ENCODE measurements around the gene LAIR2.

Gene LAIR2

GRCh38 chr19:54459282-54460229 is 43.1 kb upstream of the LAIR2 start:
- TF ChIP-seq SPI1 (IDR thresholded peaks at IDR 0.05; ENCODE audit: low read depth, low read length) (no peak), POU2F2 (IDR thresholded peaks at IDR 0.05; ENCODE audit: low read depth, low read length) (no peak), PAX5 (IDR thresholded peaks at IDR 0.05; ENCODE audit: insufficient read depth, low read length, severe bottlenecking) (no peak), TAF1 (IDR thresholded peaks at IDR 0.05; ENCODE audit: low read depth, low read length) (no peak), POLR2AphosphoS5 (IDR thresholded peaks at IDR 0.05; ENCODE audit: low read depth, low read length) (no peak), POLR2A (IDR thresholded peaks at IDR 0.05; ENCODE audit: low read depth, low read length) (no peak)
- FAIRE-seq, result no peak

GRCh38 chr19:54460230-54461005 is 42.2 kb upstream of the LAIR2 start:
- FAIRE-seq (no peak), DNase-seq (ENCODE audit: insufficient read length, low spot score) (no peak)
- TF ChIP-seq POLR2AphosphoS5 (IDR thresholded peaks at IDR 0.05; ENCODE audit: low read depth, low read length), result no peak
- TF ChIP-seq SPI1 (IDR thresholded peaks at IDR 0.05; ENCODE audit: low read depth, low read length), result no peak
- no peak for TF ChIP-seq PAX5 (IDR thresholded peaks at IDR 0.05; ENCODE audit: insufficient read depth, low read length, severe bottlenecking)
- no peak for TF ChIP-seq POLR2A (IDR thresholded peaks at IDR 0.05; ENCODE audit: low read depth, low read length)
- TF ChIP-seq POU2F2 (IDR thresholded peaks at IDR 0.05; ENCODE audit: low read depth, low read length), result no peak
- TF ChIP-seq TAF1 (IDR thresholded peaks at IDR 0.05; ENCODE audit: low read depth, low read length), result no peak

More at GRCh38 chr19:54459282-54460229, 43.1 kb upstream of the LAIR2 start:
- no peak for DNase-seq (ENCODE audit: insufficient read length, low spot score)

GRCh38 chr19:54461210-54461609 is 41.4 kb upstream of the LAIR2 start:
- DNase-seq (ENCODE audit: insufficient read length, low spot score) (no peak), FAIRE-seq (no peak)
- TF ChIP-seq SPI1 (IDR thresholded peaks at IDR 0.05; ENCODE audit: low read depth, low read length) (no peak), TAF1 (IDR thresholded peaks at IDR 0.05; ENCODE audit: low read depth, low read length) (no peak), POU2F2 (IDR thresholded peaks at IDR 0.05; ENCODE audit: low read depth, low read length) (no peak), PAX5 (IDR thresholded peaks at IDR 0.05; ENCODE audit: insufficient read depth, low read length, severe bottlenecking) (no peak), POLR2AphosphoS5 (IDR thresholded peaks at IDR 0.05; ENCODE audit: low read depth, low read length) (no peak), POLR2A (IDR thresholded peaks at IDR 0.05; ENCODE audit: low read depth, low read length) (no peak)

GRCh38 chr19:54461613-54462012 is 41.0 kb upstream of the LAIR2 start:
- FAIRE-seq (no peak), DNase-seq (ENCODE audit: insufficient read length, low spot score) (no peak)
- TF ChIP-seq POU2F2 (IDR thresholded peaks at IDR 0.05; ENCODE audit: low read depth, low read length) (no peak), SPI1 (IDR thresholded peaks at IDR 0.05; ENCODE audit: low read depth, low read length) (no peak), POLR2AphosphoS5 (IDR thresholded peaks at IDR 0.05; ENCODE audit: low read depth, low read length) (no peak), TAF1 (IDR thresholded peaks at IDR 0.05; ENCODE audit: low read depth, low read length) (no peak), POLR2A (IDR thresholded peaks at IDR 0.05; ENCODE audit: low read depth, low read length) (no peak), PAX5 (IDR thresholded peaks at IDR 0.05; ENCODE audit: insufficient read depth, low read length, severe bottlenecking) (no peak)

- TF ChIP-seq POU2F2 (IDR thresholded peaks at IDR 0.05; ENCODE audit: low read depth, low read length) (no peak; the same call in 1 of the 2 replicates), POLR2A (IDR thresholded peaks at IDR 0.05; ENCODE audit: low read depth, low read length) (peak; percentile 46; the same call in 1 of the 2 replicates), POLR2AphosphoS5 (IDR thresholded peaks at IDR 0.05; ENCODE audit: low read depth, low read length) (peak; percentile 71)
- DNase-seq (ENCODE audit: insufficient read length, low spot score) (no peak), FAIRE-seq (no peak)
Measured at GRCh38 chr19:54462047-54462654, 40.5 kb upstream of the LAIR2 start.

- DNase-seq (ENCODE audit: insufficient read length, low spot score), result no peak
- TF ChIP-seq POU2F2 (IDR thresholded peaks at IDR 0.05; ENCODE audit: low read depth, low read length), result peak; percentile 35; the same call in 1 of the 2 replicates
- no peak for TF ChIP-seq PAX5 (IDR thresholded peaks at IDR 0.05; ENCODE audit: insufficient read depth, low read length, severe bottlenecking)
- peak; percentile 37; the same call in 1 of the 2 replicates for TF ChIP-seq TAF1 (IDR thresholded peaks at IDR 0.05; ENCODE audit: low read depth, low read length)
- TF ChIP-seq POLR2A (IDR thresholded peaks at IDR 0.05; ENCODE audit: low read depth, low read length), result peak; percentile 18
- no peak for FAIRE-seq
Measured at GRCh38 chr19:54462655-54463530, 39.7 kb upstream of the LAIR2 start.

- no peak for DNase-seq (ENCODE audit: insufficient read length, low spot score)
- TF ChIP-seq POU2F2 (IDR thresholded peaks at IDR 0.05; ENCODE audit: low read depth, low read length), result peak; percentile 76; the same call in 1 of the 2 replicates
- TF ChIP-seq SPI1 (IDR thresholded peaks at IDR 0.05; ENCODE audit: low read depth, low read length), result no peak
- peak; percentile 71 for TF ChIP-seq POLR2AphosphoS5 (IDR thresholded peaks at IDR 0.05; ENCODE audit: low read depth, low read length)
- TF ChIP-seq POLR2A (IDR thresholded peaks at IDR 0.05; ENCODE audit: low read depth, low read length), result peak; percentile 60; the same call in 1 of the 2 replicates
- no peak for TF ChIP-seq PAX5 (IDR thresholded peaks at IDR 0.05; ENCODE audit: insufficient read depth, low read length, severe bottlenecking)
- TF ChIP-seq TAF1 (IDR thresholded peaks at IDR 0.05; ENCODE audit: low read depth, low read length), result peak; percentile 59; the same call in 1 of the 2 replicates
- FAIRE-seq, result no peak
Measured at GRCh38 chr19:54463531-54464043, 39.0 kb upstream of the LAIR2 start, which contains the start of gene LENG9. Gene LENG9, minus strand, starts transcription at chr19:54463778. Its CDS starts 252 bp downstream, at chr19:54463526.
